ENCODE data around the gene SOCS7.

SOCS7 gene

GRCh38 chr17:38353086-38353604 lies 1.5 kb downstream of the SOCS7 start:
- H3K4me3 Mint-ChIP-seq: peak overlapping the region; percentile 86 to 92 (median 87)

GRCh38 chr17:38353668-38354067 lies 2.0 kb downstream of the SOCS7 start:
- TF ChIP-seq CTCF (IDR thresholded peaks at IDR 0.05; ENCODE audit: unreplicated experiment in 3 of 3): no peak
- Mint-ChIP-seq H3K27me3 (ENCODE audit: low read depth) (no peaks in the 10 kb centered on the region), H3K4me3 (peak overlapping the region; percentile 86 to 92 (median 87)), H3K9me3 (no peaks in the 10 kb centered on the region), H3K4me1 (peaks cover 51% of the 10 kb centered on the region), H3K36me3 (ENCODE audit: low read depth) (no peaks in the 10 kb centered on the region), H3K27ac (peak overlapping the region in 1 of 3 experiments; percentile 9)

More at GRCh38 chr17:38353086-38353604, 1.5 kb downstream of the SOCS7 start:
- no peaks in the 10 kb centered on the region for H3K27me3 Mint-ChIP-seq (ENCODE audit: low read depth)
- no peaks in the 10 kb centered on the region for H3K36me3 Mint-ChIP-seq (ENCODE audit: low read depth)
- TF ChIP-seq CTCF (IDR thresholded peaks at IDR 0.05; ENCODE audit: unreplicated experiment in 3 of 3): no peak
- H3K4me1 Mint-ChIP-seq: peaks cover 46% of the 10 kb centered on the region
- H3K27ac Mint-ChIP-seq: peak overlapping the region; percentile 9 to 53 (median 40)
- H3K9me3 Mint-ChIP-seq: no peaks in the 10 kb centered on the region

- no peak for TF ChIP-seq CTCF (IDR thresholded peaks at IDR 0.05; ENCODE audit: unreplicated experiment in 3 of 3)
- H3K4me1 Mint-ChIP-seq: peaks cover 59% of the 10 kb centered on the region
- peak overlapping the region; percentile 86 to 92 (median 87) for H3K4me3 Mint-ChIP-seq
- H3K36me3 Mint-ChIP-seq (ENCODE audit: low read depth): no peaks in the 10 kb centered on the region
- no peaks in the 10 kb centered on the region for H3K27me3 Mint-ChIP-seq (ENCODE audit: low read depth)
- no peaks in the 10 kb centered on the region for H3K9me3 Mint-ChIP-seq
- peak overlapping the region in 2 of 3 experiments; percentile 11 to 57 for H3K27ac Mint-ChIP-seq
Measured at GRCh38 chr17:38354466-38354865, 2.8 kb downstream of the SOCS7 start.

GRCh38 chr17:38355251-38355650 lies 3.6 kb downstream of the SOCS7 start:
- Mint-ChIP-seq H3K9me3 (no peaks in the 10 kb centered on the region), H3K36me3 (ENCODE audit: low read depth) (no peaks in the 10 kb centered on the region)
- TF ChIP-seq CTCF (IDR thresholded peaks at IDR 0.05; ENCODE audit: unreplicated experiment in 3 of 3): no peak

GRCh38 chr17:38357486-38358123 lies 6.0 kb downstream of the SOCS7 start:
- no peaks in the 10 kb centered on the region for H3K9me3 Mint-ChIP-seq
- no peaks in the 10 kb centered on the region for H3K27me3 Mint-ChIP-seq (ENCODE audit: low read depth)
- H3K4me3 Mint-ChIP-seq: peak overlapping the region in 2 of 3 experiments; percentile 17 to 57
- peaks cover 75% of the 10 kb centered on the region for H3K4me1 Mint-ChIP-seq
- TF ChIP-seq CTCF (IDR thresholded peaks at IDR 0.05; ENCODE audit: unreplicated experiment in 3 of 3): no peak
- H3K27ac Mint-ChIP-seq: peak overlapping the region; percentile 39 to 75 (median 68)
- H3K36me3 Mint-ChIP-seq (ENCODE audit: low read depth): peaks cover 5% of the 10 kb centered on the region

More at GRCh38 chr17:38355251-38355650, 3.6 kb downstream of the SOCS7 start:
- no peaks in the 10 kb centered on the region for H3K27me3 Mint-ChIP-seq (ENCODE audit: low read depth)
- H3K27ac Mint-ChIP-seq: peak overlapping the region in 2 of 3 experiments; percentile 18 to 57
- H3K4me3 Mint-ChIP-seq: peak overlapping the region; percentile 41 to 92 (median 87)
- H3K4me1 Mint-ChIP-seq: peaks cover 60% of the 10 kb centered on the region

Data from nephron (organoid).